NCI-H510A (cell line): ENCODE results near the gene ZNF71.
"Not testable (repeated sequence)": the region's sequence is repeated elsewhere in the genome, so short reads cannot be mapped to it uniquely, and the experiment has no call there.

Experiments used
- DNase-seq: peaks from one replicate; lab custom pipeline; 2025; lab: John Stamatoyannopoulos, UW

ZNF71 gene

DNA sequence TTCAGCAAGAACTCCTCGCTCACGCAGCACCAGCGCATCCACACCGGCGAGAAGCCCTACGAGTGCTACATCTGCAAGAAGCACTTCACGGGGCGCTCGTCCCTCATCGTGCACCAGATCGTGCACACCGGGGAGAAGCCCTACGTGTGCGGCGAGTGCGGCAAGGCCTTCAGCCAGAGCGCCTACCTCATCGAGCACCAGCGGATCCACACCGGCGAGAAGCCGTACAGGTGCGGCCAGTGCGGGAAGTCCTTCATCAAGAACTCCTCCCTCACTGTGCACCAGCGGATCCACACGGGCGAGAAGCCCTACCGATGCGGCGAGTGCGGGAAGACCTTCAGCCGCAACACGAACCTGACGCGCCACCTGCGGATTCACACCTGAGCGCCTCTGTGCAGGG, 27.3 kb downstream of the ZNF71 start:
- no peak for DNase-seq

DNA sequence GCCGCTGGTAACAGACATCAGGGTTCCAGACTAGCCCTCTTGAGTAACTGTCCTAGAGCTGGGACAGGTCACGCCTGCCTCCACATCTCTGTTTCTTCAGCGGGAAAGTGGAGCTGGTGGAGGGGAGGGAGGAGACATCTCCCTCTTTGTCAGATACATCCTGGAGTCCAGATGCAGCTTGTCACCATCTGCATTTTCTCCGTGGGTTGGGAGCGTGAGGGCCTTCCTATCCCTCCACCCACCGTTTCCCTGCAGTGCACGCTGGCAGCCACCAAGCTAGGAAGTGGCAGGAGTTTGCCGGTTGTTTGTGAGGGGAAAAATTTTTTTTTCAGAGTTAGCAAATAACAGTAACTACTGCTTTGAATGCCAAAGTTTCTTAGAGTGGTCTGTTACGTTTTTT, 27.9 kb downstream of the ZNF71 start:
- DNase-seq: no peak

DNA sequence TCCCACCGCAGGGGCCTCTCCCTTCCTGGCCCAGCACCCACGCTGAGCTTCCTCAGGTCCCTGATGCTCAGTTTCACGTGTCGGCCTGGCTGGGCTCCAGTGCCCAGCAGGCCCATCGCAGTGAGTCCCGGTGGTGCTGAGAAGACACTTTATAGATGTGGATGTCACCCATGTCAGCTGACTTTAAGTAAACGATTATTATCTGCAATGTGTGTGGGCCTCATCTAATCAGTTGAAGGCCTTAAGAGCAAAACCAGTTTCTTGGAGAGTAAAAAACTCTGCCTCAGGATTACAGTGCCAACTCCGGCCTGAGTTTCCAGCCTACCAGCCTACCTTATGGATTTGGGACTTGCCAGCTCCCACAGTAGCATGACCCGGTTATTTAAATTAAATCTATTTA, 30.6 kb downstream of the ZNF71 start:
- no peak for DNase-seq

DNA sequence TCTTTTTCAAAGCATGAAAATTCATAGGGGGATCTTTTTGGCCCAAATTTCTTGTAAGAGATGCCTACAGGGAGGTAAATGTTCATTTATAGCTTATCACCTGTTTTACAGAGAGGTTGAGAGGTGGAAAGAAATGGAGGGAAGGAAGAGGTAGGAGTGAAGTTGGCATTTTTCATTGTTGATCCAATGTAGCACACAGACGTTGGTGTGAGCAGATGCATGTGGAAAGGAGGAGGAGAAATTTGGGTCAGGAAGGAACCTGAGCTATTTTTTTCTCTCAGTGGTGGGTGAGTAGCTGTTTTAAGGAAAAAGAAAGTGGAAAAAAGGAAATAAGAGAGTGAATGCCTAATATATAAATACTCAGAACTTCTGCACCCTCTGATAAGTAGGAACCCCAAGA, 37.9 kb downstream of the ZNF71 start:
- DNase-seq: no peak

DNA sequence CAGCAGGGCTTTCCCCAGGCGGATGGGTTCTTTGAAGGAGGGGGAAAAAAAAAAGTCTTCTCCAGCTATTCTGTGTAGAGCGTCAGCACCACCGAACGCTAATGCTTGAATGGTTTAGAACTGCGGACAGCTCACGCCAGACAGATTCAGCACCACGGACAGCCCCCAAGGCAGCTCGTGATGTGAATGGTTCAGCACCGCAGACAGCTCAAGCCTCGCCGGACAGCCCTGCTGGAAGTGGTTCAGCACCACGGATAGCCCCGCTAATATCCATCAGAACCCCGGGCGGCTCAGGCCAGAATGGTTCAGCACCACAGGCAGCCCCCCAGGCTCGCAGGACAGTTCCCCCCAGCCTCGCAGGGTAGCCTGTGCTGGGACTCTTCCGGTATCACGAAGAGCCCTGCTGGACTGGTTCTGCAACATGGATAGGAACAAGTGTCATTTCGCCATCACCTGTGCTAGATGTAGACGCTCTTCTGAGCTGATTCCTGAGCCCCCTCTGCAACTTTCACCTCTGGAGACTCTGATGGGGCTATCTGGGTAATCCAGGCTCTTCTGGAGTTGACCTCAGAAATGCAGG, 43.0 kb downstream of the ZNF71 start:
- DNase-seq: no peak

DNA sequence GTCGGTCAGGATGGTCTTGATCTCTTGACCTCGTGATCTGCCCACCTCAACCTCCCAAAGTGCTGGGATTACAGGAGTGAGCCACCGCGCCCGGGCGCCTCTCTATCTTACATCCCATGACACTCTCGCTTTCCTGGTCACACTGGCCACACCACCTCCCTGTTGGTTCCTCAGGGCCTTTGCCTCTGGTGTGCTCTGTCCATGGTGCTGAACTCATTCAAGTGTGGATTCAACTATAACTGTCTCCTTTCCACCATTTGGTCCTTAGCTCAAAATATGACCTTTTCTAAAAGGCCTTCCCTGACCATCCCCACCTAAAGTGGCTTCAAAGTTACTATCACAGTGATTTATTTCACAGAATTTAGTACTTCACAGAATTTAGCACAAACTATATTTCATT, 44.1 kb downstream of the ZNF71 start:
- no peak for DNase-seq

DNA sequence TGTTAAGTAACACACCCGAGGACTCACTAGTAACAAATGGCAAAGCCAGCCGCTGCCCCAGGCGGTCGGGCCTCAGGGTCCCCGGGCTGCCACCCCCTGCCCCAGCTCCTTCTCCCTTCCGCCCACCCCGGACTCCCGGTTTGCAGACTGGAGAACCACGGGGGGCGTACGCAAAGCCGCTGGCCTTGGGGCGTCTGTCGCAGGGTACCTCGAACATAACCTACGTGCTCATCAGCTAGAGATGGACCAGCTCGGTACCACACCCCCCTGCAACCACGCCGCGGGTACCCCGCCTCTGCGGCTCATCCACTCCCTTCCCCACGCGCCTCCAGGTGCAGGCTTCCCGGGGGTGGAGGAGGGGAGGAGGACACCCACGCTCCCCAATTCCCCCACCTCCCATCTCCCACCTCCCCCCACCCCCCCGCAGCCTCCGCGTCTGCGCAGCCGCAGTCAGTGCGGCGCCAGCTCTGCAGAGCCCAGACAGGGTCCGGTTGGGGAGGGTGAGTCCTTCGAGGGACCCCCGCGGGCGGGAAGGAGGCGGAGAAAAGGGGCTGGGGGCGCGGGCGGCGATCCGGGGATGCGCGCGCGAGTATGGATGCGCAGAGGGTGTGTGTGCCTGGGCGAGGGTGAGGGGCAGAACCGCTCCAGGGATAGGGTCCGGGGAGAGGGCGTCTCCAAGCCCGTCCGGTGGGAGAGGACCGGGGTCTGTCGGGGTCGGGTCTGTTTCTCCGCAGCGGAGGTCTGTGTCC, 47.8 kb downstream of the ZNF71 start, which contains the start of gene SMIM17:
Gene SMIM17, plus strand, starts transcription at position 449 of the 749 bp plus-strand sequence. CDS start 2,509 bp downstream, outside the sequence.
- DNase-seq: no peak

DNA sequence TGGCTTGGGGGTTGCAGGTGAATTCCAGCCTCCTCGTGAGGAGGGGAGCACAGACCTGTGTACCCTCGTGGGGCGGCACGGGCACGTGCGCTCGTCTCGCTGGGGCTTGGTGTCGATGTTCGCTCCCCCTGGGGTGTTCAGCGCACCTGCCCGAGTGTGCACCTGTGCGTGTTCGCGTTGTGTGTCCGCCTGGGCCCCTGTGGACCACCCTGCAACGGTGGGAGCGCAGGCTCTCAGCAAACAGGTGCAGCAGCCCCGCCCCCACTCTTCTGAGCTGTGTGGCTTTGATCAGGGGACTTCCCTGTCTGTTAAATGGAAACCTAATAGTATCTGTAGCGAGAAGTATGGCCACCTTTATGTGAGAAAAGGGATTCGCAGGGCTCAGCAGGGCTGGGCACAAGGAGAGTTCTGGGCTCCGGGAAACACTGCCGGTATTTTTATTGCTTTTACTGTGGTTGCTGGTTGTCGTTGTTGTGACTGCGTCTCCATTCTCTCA, 48.4 kb downstream of the ZNF71 start:
- DNase-seq: no peak

DNA sequence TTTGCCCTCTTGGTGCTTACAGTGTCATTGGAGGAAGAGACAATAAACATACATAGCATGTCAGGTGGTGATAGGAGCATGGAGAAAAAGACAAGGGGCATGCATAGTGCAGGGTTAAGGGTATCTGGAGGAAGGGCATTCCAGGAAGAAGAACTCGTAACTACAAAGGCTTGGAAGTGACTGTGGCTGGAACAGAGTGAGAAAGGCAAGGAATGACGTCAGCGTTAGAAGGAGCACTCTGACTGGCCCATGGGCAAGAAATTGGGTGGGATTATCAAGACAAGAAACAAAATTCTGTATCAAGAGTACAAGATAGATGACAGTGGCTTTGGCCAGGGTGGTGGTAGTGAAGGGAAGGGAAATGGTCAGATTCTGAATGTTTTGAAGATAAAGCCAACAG, 59.0 kb downstream of the ZNF71 start:
- no peak for DNase-seq

DNA sequence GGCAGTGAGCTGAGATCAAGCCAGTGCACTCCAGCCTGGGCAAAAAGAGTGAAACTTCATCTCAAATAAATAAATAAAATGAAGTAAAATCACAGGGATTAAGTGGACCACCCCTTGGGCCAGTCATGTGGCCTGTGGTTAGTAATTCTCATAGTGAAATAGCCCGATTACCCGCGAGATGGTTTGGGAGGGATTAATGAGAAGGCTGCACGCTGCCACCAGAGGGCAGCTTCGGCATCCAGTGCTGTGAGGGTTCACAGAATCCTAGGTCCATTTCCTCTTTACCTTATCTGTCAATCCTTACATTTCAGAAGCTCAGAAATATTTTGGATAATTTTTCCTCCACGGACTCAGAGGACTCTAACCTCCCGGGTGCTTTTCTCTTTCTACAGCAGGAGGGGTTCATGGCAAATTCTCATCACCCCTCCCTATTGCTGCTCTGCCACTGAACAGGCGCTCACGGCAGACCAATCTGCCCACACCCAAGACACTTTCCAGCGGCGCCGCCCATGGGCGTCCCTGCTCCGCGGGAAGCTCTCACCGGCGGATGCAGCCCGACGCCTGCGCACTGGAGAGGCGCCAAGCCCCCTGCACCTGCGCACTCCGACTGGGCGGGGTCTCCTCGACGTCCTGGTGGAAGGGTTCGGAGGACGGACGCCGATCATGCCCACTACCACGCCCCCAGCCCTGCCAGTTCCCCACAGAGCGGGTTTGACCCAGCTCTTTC, 65.4 kb downstream of the ZNF71 start:
- DNase-seq: no peak

DNA sequence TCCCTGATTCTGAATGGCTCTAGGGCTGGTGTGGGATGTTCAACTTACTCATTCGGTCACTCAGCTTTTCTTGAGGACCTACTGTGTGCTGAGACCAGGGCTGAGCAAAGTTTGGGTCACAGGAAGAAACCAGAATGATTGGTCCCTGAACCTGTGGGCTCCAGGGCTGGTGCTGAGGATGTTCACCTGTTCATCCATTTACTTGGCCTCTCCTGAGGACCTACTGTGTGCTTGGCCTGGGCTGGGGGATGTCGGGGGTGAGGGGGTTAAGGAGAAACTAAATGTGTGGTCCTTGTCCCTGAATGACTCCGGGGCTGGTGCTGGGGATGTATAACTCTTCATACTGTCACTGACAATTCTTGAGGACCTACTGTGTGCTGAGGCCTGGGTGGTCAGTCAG, 66.1 kb downstream of the ZNF71 start:
- DNase-seq: no peak

DNA sequence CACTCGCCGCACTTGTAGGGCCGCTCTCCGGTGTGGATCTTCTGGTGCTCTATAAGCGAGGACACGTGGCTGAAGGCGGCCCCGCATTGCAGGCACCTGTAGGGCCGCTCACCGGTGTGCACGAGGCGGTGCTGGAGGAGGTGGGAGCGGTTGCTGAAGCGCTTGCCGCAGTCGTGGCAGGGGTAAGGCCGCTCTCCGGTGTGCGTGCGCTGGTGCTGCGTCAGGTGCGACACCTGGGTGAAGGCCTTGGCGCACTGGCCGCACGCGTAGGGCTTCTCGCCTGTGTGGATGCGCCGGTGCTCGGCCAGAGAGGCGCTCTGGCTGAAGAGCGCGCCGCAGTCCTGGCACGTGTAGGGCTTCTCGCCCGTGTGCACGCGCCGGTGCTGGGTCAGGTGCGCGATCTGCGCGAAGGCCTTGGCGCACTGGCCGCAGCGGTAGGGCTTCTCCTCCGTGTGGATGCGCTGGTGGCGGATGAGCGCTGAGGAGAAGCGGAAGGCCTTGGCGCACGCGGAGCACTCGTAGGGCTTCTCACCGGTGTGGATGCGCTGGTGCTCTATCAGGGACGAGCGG, 68.9 kb downstream of the ZNF71 start:
- DNase-seq: no peak

DNA sequence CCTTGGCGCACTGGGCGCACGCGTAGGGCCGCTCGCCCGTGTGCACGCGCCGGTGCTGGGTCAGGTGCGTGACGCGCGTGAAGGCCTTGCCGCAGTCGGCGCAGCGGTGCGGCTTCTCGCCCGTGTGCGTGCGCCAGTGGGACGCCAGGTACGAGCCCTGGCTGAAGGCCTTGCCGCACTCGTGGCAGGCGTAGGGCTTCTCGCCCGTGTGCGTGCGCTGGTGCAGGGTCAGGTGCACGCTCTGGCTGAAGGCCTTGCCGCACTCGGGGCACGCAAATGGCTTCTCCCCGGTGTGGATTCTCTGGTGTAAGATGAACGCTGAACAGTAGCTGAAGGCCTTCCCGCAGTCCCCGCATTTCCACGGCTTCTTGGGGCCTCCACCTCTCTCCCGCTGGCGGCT, 69.4 kb downstream of the ZNF71 start:
- no peak for DNase-seq

DNA sequence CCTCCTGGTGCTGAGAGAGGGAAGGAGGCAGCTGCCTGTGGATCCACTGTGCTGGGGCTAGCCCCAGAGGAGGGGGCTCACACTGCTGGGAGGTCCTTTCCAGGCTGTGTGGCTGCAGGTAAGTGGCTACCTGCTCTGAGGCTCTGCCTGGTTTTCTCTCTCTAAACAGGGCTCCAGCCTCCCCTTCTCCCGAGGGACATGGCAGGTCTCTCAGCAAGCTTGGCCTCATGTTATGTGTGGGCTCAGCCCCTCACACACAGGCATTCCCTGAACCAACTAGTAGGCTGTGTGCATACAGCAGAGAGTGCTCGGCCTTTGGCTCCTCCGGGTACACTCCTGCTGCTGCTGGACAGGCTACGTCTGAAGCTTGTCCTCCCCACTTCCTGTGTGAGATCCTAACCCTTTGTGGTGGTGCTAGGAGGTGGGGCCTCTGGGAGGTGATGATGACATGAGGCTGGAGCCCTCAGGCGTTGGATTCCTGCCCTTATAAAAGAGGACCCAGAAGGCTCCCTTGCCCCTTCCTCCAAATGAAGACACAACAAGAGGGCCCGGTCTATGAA, 72.3 kb downstream of the ZNF71 start:
- no peak for DNase-seq

DNA sequence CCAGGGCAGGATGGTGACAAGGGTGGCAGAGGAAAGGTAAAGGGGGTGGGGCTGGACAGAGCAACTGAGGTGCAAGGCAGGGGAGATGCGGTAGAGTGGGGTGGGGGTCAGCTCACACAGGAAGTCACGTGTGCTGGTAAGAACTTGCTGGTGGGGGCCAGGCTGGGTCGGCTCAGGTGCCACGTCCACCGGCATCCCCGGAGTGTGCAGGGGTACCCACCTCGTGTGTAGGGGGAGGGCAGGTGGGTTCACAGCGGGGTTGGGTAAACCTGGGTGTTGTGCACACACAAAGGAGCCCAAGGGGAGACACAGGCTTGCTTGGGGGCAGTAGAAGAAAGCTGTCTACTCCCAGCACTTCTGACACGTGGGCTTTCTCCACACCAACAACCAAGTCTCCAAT, 73.6 kb downstream of the ZNF71 start:
- no peak for DNase-seq

DNA sequence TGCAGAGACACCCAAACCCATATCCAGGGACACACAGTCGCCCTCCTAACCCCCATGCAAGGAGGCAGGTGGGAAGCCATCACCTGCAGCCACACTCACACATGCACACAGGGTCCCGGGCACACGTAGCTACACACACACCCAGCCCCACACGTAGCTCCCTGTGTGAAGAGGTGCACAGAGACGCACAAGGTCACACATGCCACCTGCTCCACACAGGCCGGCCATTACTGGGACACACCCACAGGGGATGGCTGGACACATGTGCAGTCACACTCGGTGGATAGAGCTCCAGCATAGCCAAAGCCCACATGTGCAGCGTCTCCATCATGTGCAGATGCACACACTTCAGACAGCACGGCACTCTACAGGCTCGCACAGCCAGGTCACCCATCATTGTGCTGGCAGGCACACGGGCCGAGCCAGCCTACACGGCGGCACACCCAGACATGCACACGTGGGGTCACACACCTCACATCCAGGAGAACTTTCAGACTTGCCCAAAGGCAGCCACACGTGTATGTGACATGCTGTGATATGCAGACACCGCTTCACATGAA, 75.4 kb downstream of the ZNF71 start:
- no peak for DNase-seq

DNA sequence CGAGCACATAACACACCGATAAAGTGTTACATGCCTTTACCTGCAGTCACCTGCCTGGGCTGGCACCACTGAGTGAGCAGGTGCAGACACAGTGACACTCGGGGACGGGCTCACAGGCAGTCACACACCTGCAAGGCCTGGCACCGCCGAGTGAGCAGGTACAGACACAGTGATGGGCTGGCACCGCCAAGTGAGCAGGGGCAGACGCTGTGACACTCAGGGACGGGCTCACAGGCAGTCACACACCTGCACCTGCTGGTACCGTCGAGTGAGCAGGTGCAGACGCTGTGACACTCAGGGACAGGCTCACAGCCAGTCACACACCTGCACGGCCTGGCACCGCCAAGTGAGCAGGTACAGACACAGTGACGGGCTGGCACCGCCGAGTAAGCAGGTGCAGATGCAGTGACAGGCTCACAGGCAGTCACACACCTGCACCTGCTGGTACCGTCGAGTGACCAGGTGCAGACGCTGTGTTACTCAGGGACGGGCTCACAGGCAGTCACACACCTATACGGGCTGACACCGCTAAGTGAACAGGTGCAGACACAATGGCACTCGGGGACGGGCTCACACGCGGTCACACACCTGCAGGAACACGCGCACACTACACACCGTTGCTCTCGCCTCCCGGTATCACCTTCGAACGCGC, 76.0 kb downstream of the ZNF71 start:
- no peak for DNase-seq

DNA sequence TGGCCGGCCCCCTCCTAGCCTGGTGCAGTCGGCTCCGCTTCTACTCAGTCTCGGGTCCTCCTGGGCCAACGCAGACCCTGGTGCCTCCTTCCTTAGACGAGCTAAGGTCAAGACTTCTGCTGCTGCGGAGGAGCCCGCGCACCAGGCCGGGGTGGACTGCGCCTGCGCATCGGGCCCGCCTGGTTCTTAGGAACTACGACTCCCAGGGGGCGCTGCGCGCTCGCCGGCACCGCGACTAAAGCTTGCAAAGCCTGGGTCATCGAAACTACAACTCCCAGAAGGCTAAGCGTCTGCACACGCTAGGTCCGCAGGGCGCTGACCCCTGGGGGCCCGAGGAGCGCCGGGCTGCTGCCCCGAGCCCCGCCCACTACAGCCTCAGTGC, 76.5 kb downstream of the ZNF71 start, which contains the start of gene ZNF835:
Gene ZNF835, minus strand, starts transcription at position 145 of the 382 bp plus-strand sequence. CDS start 6,559 bp downstream, outside the sequence.
- no peak for DNase-seq

DNA sequence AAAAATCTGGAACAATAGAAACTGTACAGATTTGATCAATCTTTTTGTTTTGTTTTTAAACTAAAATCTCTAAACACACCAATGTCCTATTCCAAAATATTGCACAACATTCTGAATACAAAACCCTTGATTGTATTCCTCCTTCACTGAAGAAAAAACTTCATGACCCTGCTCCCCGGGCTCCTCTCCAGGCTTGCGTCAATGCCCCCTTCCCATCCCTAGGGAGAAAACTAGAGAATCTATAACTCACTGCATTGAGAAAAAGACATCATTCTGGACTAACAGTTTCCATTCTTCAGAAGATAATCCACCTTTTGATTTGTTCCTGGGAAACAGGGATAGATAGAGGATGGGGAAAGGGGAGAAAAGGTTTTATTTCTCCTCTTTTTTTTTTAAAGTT, 77.5 kb downstream of the ZNF71 start:
- not testable (repeated sequence) for DNase-seq
